ENCODE data around the gene OOSP1. TPM values are rescaled to one million over a fixed set of nuclear protein-coding genes. Genes with fewer than 3 reads are reported as not detected.

Gene OOSP1
- total and polyA plus RNA-seq, 2 of the 8 experiments (the other 6 are each of a cell fraction or from before 2014, with no cell fraction given), result not detected

GRCh38 chr11:59984368-59984767 lies 46.1 kb downstream of the OOSP1 start:
- H3K4me2 ChIP-seq (ENCODE audit: insufficient read depth in 1 of 2, low read depth in 2 of 2, low read length in 2 of 2), result no peak overlapping the region
- POLR2A ChIA-PET (ENCODE audit: partially characterized antibody), result no interaction called here
- no peak overlapping the region for H2BK120ac ChIP-seq (replicated peaks; ENCODE audit: low read depth, low read length)
- TF ChIP-seq JUND (IDR thresholded peaks at IDR 0.05; ENCODE audit: low read length) (no peak), SUZ12 (IDR thresholded peaks at IDR 0.05; ENCODE audit: low read length) (no peak), ZNF274 (IDR thresholded peaks at IDR 0.05; ENCODE audit: borderline replicate concordance, extremely low read depth, low read length) (no peak), RXRA (IDR thresholded peaks at IDR 0.05; ENCODE audit: insufficient read depth, low read depth, low read length) (no peak), KDM4A (IDR thresholded peaks at IDR 0.05; ENCODE audit: low read depth, low read length, severe bottlenecking) (no peak), E2F6 (IDR thresholded peaks at IDR 0.05) (no peak), CHD2 (IDR thresholded peaks at IDR 0.05; ENCODE audit: low read length) (no peak), TAF7 (optimal IDR thresholded peaks at IDR 0.05; ENCODE audit: borderline replicate concordance, low read depth, low read length) (no peak), HDAC6 (IDR thresholded peaks at IDR 0.05; ENCODE audit: low read depth, low read length) (no peak), SP4 (IDR thresholded peaks at IDR 0.05; ENCODE audit: low read length) (no peak)

More at GRCh38 chr11:59984368-59984767, 46.1 kb downstream of the OOSP1 start:
- no peaks in the 10 kb centered on the region for H3K36me3 ChIP-seq (ENCODE audit: control insufficient read depth in 2 of 4, insufficient read depth in 4 of 4, low read length in 3 of 4)
- WGBS, 2 experiments (ENCODE audit: extremely low coverage in 1 of 2, insufficient coverage in 1 of 2, insufficient read length in 1 of 2, insufficient replicate concordance in 2 of 2, low coverage in 1 of 2, low lambda C conversion rate in 2 of 2, missing lambda C conversion rate in 1 of 2), result 89% methylated on average over 3 of the region's 3 CpGs; no CpG with 5 or more reads in 1 of the 2 experiments
- no peaks in the 10 kb centered on the region for H3K23me2 ChIP-seq (ENCODE audit: low read depth, low read length)
- H4K20me1 ChIP-seq (replicated peaks in 1 of 2; ENCODE audit: control insufficient read depth in 1 of 2, insufficient read depth in 2 of 2, low read length in 2 of 2), result no peaks in the 10 kb centered on the region
- no peak overlapping the region for H2BK5ac ChIP-seq (ENCODE audit: low read depth, low read length)
- no peak for FAIRE-seq
- H3K27ac ChIP-seq (ENCODE audit: low read depth, low read length), result no peak overlapping the region
- H2AFZ ChIP-seq (ENCODE audit: low read length), result no peak overlapping the region
- no peak overlapping the region for H3K4me3 ChIP-seq (ENCODE audit: extremely low read depth in 1 of 4, insufficient read depth in 2 of 4, low read depth in 3 of 4, low read length in 4 of 4)
- no peak overlapping the region for H2BK15ac ChIP-seq (ENCODE audit: low read length)
- no peak overlapping the region for H4K8ac ChIP-seq (ENCODE audit: extremely low read depth, insufficient read depth, low read length)
- H3K9me3 ChIP-seq (ENCODE audit: insufficient read depth in 2 of 2, low read depth in 1 of 2, low read length in 1 of 2), result no peaks in the 10 kb centered on the region
- no peak overlapping the region for H4K91ac ChIP-seq (replicated peaks; ENCODE audit: insufficient read length, low read length)
- H3K79me2 ChIP-seq (ENCODE audit: control insufficient read depth in 1 of 2, insufficient read depth in 2 of 2, low read length in 2 of 2), result no peaks in the 10 kb centered on the region
- H3K18ac ChIP-seq (ENCODE audit: extremely low read depth, low read length), result no peak overlapping the region
- no peak overlapping the region for H2AK5ac ChIP-seq (ENCODE audit: low read depth, low read length)
- no peak overlapping the region for H3K56ac ChIP-seq (replicated peaks; ENCODE audit: insufficient read length, low read depth, low read length)
- no peak overlapping the region for H2BK12ac ChIP-seq (ENCODE audit: low read depth, low read length)
- H3K27me3 ChIP-seq (replicated peaks in 1 of 4; ENCODE audit: control insufficient read depth in 3 of 4, extremely low read depth in 1 of 4, insufficient read depth in 3 of 4, low read length in 3 of 4), result peaks cover 0 to 1% (median 0%) of the 10 kb centered on the region in 4 experiments; a peak in 1 of 7 replicates
- H3K14ac ChIP-seq (ENCODE audit: insufficient read length), result no peak overlapping the region
- no peak overlapping the region for H3K4ac ChIP-seq (replicated peaks; ENCODE audit: insufficient read length, low read depth, low read length)
- no peak overlapping the region for H4K5ac ChIP-seq (ENCODE audit: insufficient read length, low read depth, low read length)
- DNase-seq (ENCODE audit: low read depth in 1 of 2, low spot score in 2 of 2), result no peak
- H3K9ac ChIP-seq (replicated peaks in 1 of 4; ENCODE audit: extremely low read depth in 1 of 4, low read depth in 3 of 4, low read length in 3 of 4), result no peak overlapping the region
- H2BK20ac ChIP-seq (ENCODE audit: low read length), result no peak overlapping the region
- no peaks in the 10 kb centered on the region for H3K79me1 ChIP-seq (ENCODE audit: low read depth, low read length)
- H3K4me1 ChIP-seq (replicated peaks in 1 of 4; ENCODE audit: control insufficient read depth in 3 of 4, insufficient read depth in 4 of 4, low read length in 3 of 4), result no peaks in the 10 kb centered on the region
- CTCF ChIA-PET (ENCODE audit: partially characterized antibody), result no interaction called here
- no peak overlapping the region for H3K23ac ChIP-seq (ENCODE audit: insufficient read length)

Measured in H1 (cell line).